Tibial nerve (tissue), 4 donors: ENCODE data around the gene JAZF1.

ENCODE experiments used
- CTCF ChIP-seq, 5 experiments: fragments of 200-600 bp in 3 of 5; fragments of 450-650 bp in 2 of 5; sonication (generic) in 3 of 5; IDR thresholded peaks; one replicate each; pipeline ENCODE4 v1.5.1; 2016 to 2019; ENCODE audit warnings: antibody characterized with exemption in 5 of 5, mild to moderate bottlenecking in 3 of 5, moderate library complexity in 2 of 5
- EP300 ChIP-seq, 2 donors: sonication (generic); formaldehyde crosslinking; IDR thresholded peaks; one replicate each; pipeline ENCODE4 v1.6.1; 2017; ENCODE audit warnings: antibody characterized with exemption in 2 of 2, mild to moderate bottlenecking in 1 of 2
- POLR2A ChIP-seq, 2 donors: fragments of 450-650 bp; IDR thresholded peaks; one replicate each; pipeline ENCODE4 v1.6.1; 2017; ENCODE audit warnings: antibody characterized with exemption in 2 of 2, mild to moderate bottlenecking in 2 of 2, moderate library complexity in 2 of 2

- TF ChIP-seq CTCF (IDR thresholded peaks at IDR 0.05) (no peak), POLR2A (IDR thresholded peaks at IDR 0.05) (no peak), EP300 (IDR thresholded peaks at IDR 0.05) (peak in 1 of 2 donors; percentile 51)
Measured at GRCh38 chr7:28155964-28156363, 24.6 kb downstream of the JAZF1 start.
